VCaP (cell line): ENCODE measurements around the gene GGN.
A peak's percentile ranks its signal among the peaks of the same experiment; 100 is the strongest.

Experiments used
- H3K27ac ChIP-seq: fragments of 450-650 bp; 2 replicates; pipeline ENCODE4 v1.5.1; 2017
- TF ChIP-seq, protein P1 (sequence below): fragments of 450-650 bp; conservative IDR thresholded peaks from 2 replicates; pipeline ENCODE4 v1.5.1; 2017; ENCODE audit warnings: mild to moderate bottlenecking, moderate library complexity

The GGN gene

DNA sequence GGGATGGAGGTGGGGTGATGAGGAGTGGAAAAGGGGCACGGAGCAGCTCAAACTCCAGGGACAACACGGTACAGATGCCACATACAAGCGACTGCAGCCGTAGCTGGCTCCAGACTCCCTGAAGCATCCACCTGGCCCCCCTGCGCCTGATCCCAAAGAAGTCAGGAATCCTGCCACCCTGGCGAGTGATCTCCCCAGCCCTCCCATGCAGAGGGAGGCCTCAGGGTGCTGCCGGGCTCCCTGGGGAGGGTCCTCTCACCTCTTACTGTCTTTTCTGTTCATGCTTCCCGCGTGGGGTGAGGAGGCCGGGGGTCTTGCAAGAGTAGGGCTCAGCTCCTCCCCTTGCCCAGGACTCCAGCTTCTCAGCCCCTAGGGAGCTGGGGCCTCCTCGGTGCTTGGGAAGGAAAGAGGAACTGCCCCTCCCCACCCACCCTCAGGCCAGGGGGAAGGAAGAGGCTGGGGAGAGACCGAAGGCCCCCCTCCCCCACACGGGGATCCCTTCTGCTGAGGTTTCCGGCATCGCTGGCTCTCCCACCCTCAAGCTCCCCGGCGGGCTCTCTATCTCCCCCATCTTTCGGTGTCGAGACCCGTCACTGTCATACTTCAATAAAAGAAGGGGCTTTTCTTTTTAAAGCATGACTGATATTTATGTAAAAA, 38.1 kb upstream of the GGN start, which contains the start of gene RASGRP4:
TSS of gene RASGRP4 (minus strand) at position 410 of the 657 bp plus-strand sequence. CDS start at position 282, 128 bp downstream.
- TF ChIP-seq, protein P1, sequence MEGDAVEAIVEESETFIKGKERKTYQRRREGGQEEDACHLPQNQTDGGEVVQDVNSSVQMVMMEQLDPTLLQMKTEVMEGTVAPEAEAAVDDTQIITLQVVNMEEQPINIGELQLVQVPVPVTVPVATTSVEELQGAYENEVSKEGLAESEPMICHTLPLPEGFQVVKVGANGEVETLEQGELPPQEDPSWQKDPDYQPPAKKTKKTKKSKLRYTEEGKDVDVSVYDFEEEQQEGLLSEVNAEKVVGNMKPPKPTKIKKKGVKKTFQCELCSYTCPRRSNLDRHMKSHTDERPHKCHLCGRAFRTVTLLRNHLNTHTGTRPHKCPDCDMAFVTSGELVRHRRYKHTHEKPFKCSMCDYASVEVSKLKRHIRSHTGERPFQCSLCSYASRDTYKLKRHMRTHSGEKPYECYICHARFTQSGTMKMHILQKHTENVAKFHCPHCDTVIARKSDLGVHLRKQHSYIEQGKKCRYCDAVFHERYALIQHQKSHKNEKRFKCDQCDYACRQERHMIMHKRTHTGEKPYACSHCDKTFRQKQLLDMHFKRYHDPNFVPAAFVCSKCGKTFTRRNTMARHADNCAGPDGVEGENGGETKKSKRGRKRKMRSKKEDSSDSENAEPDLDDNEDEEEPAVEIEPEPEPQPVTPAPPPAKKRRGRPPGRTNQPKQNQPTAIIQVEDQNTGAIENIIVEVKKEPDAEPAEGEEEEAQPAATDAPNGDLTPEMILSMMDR: no peak
- H3K27ac ChIP-seq: no peak within 1 kb of the TSS

DNA sequence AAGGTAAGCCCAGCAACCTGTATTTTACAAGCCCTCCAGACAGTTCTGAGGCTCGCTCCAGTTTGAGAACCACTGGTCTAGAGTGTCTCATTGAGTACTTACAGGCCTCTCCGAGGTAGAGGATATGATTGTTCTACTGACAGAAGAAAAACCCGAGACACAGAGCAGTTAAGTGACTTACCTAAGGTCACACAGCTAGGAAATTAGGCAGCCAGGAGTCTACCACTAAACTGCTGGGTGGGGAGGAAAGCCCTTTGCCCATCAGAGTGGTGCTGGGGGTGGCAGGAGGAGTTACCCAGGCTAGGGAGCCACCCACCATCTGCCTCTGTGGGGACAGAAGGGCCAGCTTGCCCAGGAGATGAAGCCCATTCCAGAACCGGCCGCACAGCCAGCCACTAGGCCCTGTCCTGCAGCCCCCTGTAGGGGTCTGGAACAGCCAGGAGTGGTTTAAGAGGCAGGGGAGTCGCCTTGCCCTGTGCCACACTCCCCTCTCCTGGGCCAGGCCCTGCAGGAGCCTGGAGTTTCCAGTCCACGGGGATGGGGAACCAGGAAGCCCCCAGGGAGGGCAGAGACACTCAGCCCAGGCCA, 37.5 kb upstream of the GGN start:
- H3K27ac ChIP-seq: no peak overlapping the region
- TF ChIP-seq, protein P1: no peak

DNA sequence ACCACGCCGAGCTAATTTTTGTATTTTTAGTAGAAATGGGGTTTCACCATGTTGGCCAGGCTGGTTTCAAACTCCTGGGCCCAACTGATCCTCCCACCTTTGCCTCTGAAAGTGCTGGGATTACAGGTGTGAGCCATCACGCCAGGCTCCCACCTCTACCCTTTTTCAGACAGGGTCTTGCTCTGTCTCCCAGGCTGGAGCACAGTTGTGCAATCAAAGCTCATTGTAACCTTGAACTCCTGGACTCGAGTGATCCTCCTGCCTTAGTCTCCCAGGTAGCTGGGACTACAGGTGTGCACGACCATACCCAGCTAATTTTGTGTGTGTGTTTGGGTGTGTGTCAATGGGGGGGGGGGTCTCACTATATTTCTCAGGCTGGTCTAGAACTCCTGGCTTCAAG, 36.4 kb upstream of the GGN start:
- TF ChIP-seq, protein P1: no peak
- no peak overlapping the region for H3K27ac ChIP-seq

DNA sequence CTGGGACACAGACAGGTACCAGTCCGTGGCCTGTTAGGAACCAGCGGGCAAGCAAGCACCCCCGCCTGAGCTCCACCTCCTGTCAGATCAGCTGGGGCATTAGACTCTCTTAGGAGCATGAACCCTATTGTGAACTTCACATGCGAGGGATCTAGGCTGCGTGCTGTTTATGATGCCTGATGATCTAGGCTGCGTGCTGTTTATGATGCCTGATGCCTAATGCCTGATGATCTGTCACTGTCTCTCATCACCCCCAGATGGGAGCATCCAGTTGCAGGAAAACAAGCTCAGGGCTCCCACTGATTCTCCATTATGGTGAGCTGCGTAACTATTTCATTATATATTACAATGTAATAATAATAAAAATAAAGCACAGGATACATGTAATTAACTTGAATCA, 34.6 kb upstream of the GGN start:
- no peak overlapping the region for H3K27ac ChIP-seq

DNA sequence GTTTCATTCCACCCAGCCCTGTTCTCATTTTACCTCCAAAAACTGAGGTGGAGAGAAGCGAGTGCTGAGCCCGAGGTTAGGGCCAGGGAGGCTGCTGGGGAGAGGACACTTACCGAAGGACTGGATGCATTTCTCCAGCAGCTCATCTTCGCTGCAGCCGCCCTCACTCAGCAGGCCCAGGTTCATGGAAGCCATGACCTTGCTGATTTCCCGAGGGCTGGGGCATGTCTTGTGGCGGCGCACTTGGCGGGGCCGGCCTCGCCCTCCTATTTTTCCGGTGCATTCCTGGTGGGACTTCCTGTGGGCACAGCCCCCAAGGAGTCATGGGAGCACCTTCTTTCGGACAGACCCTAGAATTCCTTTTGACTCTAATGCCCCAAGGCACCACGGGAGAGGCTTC, 34.0 kb upstream of the GGN start:
- TF ChIP-seq, protein P1: no peak
- H3K27ac ChIP-seq: no peak overlapping the region

More for the DNA sequence above, 34.6 kb upstream of the GGN start:
- TF ChIP-seq, protein P1: no peak

DNA sequence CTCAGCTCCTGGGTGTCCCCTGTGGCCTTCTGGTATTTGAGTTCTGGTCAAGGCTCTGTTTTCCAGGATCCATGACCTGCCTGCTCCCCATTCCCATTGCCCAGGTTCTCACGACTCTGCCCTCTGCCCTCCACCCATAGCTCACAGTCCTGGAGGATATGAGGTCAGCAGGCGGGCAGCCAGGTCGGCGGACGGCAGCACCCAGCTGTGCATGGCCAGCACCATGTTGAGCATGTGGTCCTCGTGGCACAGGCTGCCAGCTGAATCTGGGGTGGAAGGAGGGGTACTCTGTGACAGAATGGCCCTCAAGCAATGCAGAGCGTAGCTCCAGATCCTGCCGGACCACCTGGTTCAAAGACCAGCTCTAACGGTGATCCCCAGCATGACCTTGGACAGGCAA, 33.1 kb upstream of the GGN start:
- no peak overlapping the region for H3K27ac ChIP-seq
- TF ChIP-seq, protein P1: no peak

DNA sequence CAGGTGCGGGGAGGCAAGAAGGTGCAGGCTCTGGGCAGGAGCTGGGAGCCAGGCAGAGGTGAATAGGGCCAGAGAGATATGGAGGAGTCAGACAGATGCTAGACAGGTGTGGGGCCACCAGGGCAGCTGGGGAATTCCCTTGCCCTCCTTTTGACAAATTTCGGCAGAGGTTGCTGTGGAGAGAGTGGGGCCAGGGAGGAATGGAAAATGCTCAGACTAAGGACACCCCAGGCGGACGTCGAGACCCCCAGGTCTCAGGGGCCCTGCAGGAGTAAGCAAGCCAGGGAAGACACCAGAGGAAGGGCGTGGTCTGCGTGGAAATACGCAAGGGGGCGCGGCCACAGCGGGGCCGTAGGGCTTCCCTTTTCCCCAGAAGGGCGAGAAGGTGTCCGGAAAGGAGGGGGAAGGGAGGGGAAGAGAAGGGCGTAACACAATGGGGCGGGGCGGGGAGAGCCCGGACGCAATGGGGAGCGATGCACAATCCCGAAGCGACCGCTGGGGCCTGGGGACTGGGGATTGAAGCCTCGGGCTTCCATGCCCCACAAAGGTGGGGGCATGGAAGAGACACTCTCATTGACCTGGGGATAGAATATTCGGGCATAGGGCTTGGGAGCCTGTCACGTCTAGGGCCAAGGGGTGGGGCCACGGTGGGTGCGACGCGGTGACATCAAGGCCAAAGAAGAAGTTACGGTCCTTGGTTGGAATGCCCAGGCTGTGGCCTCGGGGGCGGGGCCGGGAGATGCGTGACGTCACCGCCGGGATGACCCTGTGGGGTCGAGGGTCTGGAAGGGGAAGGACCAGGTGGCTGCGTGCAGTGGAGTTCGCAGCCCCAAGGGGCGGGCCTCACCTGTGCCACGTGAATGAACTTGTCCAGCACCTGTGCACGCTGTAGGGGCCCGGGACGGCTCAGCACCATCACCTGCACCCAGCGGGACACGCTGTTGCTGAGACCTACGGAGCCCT, 30.0 kb upstream of the GGN start:
- peak overlapping the region; percentile 57 for H3K27ac ChIP-seq
- TF ChIP-seq, protein P1: peak; percentile 18; the same call in 1 of the 2 replicates
